Osteoblast (primary cell): ENCODE data around the gene DCAKD. TPM values are rescaled to one million over a fixed set of nuclear protein-coding genes. Genes with fewer than 3 reads are reported as not detected.

ENCODE experiments used
- DNase-seq: peaks from one replicate; pipeline ENCODE4 v3.0.0; 2011; ENCODE audit warnings: low spot score, mixed read lengths; ENCODE audit not compliant: insufficient read length; ENCODE audit errors: missing footprints
- H2AFZ ChIP-seq: 2 replicates; pipeline ENCODE4 v1.6.0; 2011; ENCODE audit warnings: mild to moderate bottlenecking, low read length
- H3K27ac ChIP-seq: 2 replicates; pipeline ENCODE4 v1.5.1; 2011; ENCODE audit warnings: mild to moderate bottlenecking, low read depth, low read length, moderate library complexity
- H3K27me3 ChIP-seq: 2 replicates; pipeline ENCODE4 v1.6.0; 2012; ENCODE audit warnings: mild to moderate bottlenecking, control low read depth, inconsistent platforms, low read length, moderate library complexity; ENCODE audit not compliant: insufficient read depth
- H3K36me3 ChIP-seq: 2 replicates; pipeline ENCODE4 v1.5.1; 2011; ENCODE audit warnings: mild to moderate bottlenecking, low read length, control low read depth, moderate library complexity; ENCODE audit not compliant: insufficient read depth
- H3K4me1 ChIP-seq: 2 replicates; pipeline ENCODE4 v1.5.1; 2011; ENCODE audit warnings: mild to moderate bottlenecking, low read length, control low read depth, moderate library complexity; ENCODE audit not compliant: insufficient read depth
- H3K4me2 ChIP-seq: 2 replicates; pipeline ENCODE4 v1.6.0; 2011; ENCODE audit warnings: mild to moderate bottlenecking, low read length; ENCODE audit not compliant: insufficient read depth
- H3K4me3 ChIP-seq: fragments of 200-600 bp; sonication (generic); 3 replicates; pipeline ENCODE4 v1.5.1; 2012; ENCODE audit warnings: mild to moderate bottlenecking, low read length, inconsistent platforms; ENCODE audit not compliant: insufficient read depth
- H3K79me2 ChIP-seq: 2 replicates; pipeline ENCODE4 v1.6.0; 2012; ENCODE audit warnings: mild to moderate bottlenecking, low read length, control low read depth, inconsistent platforms; ENCODE audit not compliant: insufficient read depth
- H3K9me3 ChIP-seq: 2 replicates; pipeline ENCODE4 v1.5.1; 2011; ENCODE audit warnings: low read depth, low read length, control low read depth
- H4K20me1 ChIP-seq: 2 replicates; pipeline ENCODE4 v1.6.0; 2012; ENCODE audit warnings: mild to moderate bottlenecking, low read length, control low read depth; ENCODE audit not compliant: insufficient read depth
- CTCF ChIP-seq: IDR thresholded peaks from 2 replicates; pipeline ENCODE4 v1.5.1; 2011; ENCODE audit warnings: mild to moderate bottlenecking, low read depth, low read length, moderate library complexity; ENCODE audit errors: extremely low read depth
- total RNA-seq: library from RNA; depleted of rRNA; stranded (reverse); fragments of >200 nt; gene quantifications from 2 replicates; pipeline ENCODE4 v1.2.3, GENCODE V29; 2012

DCAKD gene
- total RNA-seq, result 34.5 and 39.1 TPM in 2 replicates

GRCh38 chr17:45051060-45051719, at the start of gene DCAKD:
Gene DCAKD (minus strand): TSS chr17:45051632. CDS start chr17:45034885, 16,747 bp downstream.
- H3K79me2 ChIP-seq, result peaks cover 45% of the 10 kb centered on the region
- H4K20me1 ChIP-seq, result no peaks in the 10 kb centered on the region
- TF ChIP-seq CTCF, result no peak
- no peaks in the 10 kb centered on the region for H3K27me3 ChIP-seq
- peak within 1 kb of the TSS; percentile 98 for H3K4me2 ChIP-seq
- peak within 1 kb of the TSS; percentile 90 for H2AFZ ChIP-seq
- H3K4me3 ChIP-seq, result peak within 1 kb of the TSS; percentile 78
- H3K27ac ChIP-seq, result peak within 1 kb of the TSS; percentile 90
- no peaks in the 10 kb centered on the region for H3K9me3 ChIP-seq
- peak; percentile 99 for DNase-seq
- H3K36me3 ChIP-seq, result no peaks in the 10 kb centered on the region
- peaks cover 30% of the 10 kb centered on the region for H3K4me1 ChIP-seq

- Histone ChIP-seq H3K4me3 (no peak overlapping the region), H2AFZ (no peak overlapping the region), H3K4me2 (no peak overlapping the region), H3K27me3 (no peaks in the 10 kb centered on the region), H3K4me1 (peaks cover 6% of the 10 kb centered on the region), H4K20me1 (peaks cover 2% of the 10 kb centered on the region), H3K9me3 (no peaks in the 10 kb centered on the region), H3K79me2 (peaks cover 8% of the 10 kb centered on the region), H3K36me3 (peaks cover 69% of the 10 kb centered on the region), H3K27ac (peak overlapping the region; percentile 26)
- peak; percentile 98 for DNase-seq
- TF ChIP-seq CTCF, result peak; percentile 89
These were observed 47.6 kb upstream of the DCAKD start for GRCh38 chr17:45098869-45099616.

- Histone ChIP-seq H4K20me1 (peaks cover 2% of the 10 kb centered on the region), H3K4me1 (peaks cover 14% of the 10 kb centered on the region), H3K9me3 (no peaks in the 10 kb centered on the region), H2AFZ (no peak overlapping the region), H3K4me2 (no peak overlapping the region), H3K4me3 (no peak overlapping the region), H3K36me3 (peaks cover 69% of the 10 kb centered on the region), H3K27me3 (no peaks in the 10 kb centered on the region), H3K79me2 (peaks cover 8% of the 10 kb centered on the region), H3K27ac (peak overlapping the region; percentile 26)
- TF ChIP-seq CTCF, result no peak
- peak; percentile 56 for DNase-seq
These were observed 46.8 kb upstream of the DCAKD start for GRCh38 chr17:45098081-45098868.
